Measurements from ENCODE around the gene IL31RA. TPM values are rescaled to one million over a fixed set of nuclear protein-coding genes. Genes with fewer than 3 reads are reported as not detected.

Gene IL31RA
- total and polyA plus RNA-seq, 2 of the 13 experiments (the other 11 are each of a cell fraction or from before 2014, with no cell fraction given): not detected

DNA sequence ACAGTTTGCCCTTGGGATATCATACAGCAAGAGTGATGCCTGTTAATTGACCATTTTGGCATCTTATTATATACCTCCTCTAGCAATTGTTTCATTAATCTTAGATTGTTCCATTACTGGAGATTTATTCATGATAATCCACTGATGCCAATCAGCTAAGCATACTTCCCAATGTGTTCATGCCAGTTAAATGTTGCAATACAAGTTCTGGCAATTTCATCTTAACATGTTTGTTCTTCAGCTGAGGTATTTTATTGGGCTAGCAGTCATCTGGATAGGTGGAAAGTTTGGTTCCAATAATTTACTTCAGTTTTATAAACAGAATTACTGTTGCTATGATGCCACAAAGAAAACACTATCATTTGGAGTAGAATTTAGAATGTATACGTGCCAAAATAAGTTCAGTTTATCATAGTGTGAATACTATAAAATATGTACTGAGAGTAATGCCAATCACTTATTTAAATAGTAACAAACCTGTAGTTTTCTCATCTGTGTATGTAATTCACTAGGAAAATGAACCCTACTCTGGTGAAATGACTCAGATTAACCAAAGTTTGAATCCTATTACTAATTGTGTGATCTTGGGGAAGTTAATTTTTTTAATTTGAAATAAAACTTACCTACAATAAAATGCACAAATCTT lies 27.9 kb upstream of the IL31RA start:
- ChIA-PET CTCF (ENCODE audit: low intra/inter-chr PET ratio, low total read pairs) (no interaction called here), POLR2A (no interaction called here)
- H2AFZ ChIP-seq (ENCODE audit: low read length): no peak overlapping the region
- no peak overlapping the region for H3K27ac ChIP-seq (ENCODE audit: extremely low read length, insufficient read depth, low read length)
- H3K27me3 ChIP-seq (ENCODE audit: control insufficient read depth in 1 of 2, insufficient read depth in 2 of 2, low read length in 2 of 2): no peaks in the 10 kb centered on the region
- H3K4me2 ChIP-seq (ENCODE audit: low read depth, low read length): no peak overlapping the region
- ATAC-seq (no peak), DNase-seq (ENCODE audit: low spot score) (no peak), FAIRE-seq (no peak)
- H3K9ac ChIP-seq (ENCODE audit: insufficient read depth, low read depth, low read length): no peak overlapping the region
- no TSS peak for BruUV-seq (replicated peaks)
- H3K36me3 ChIP-seq (replicated peaks in 1 of 2; ENCODE audit: control insufficient read depth in 1 of 2, insufficient read depth in 2 of 2, low read length in 2 of 2): no peaks in the 10 kb centered on the region
- no peaks in the 10 kb centered on the region for H3K4me1 ChIP-seq (ENCODE audit: insufficient read depth, low read length)
- 3% methylated on average over 1 of the region's 1 CpG for WGBS (ENCODE audit: low lambda C conversion rate)
- H3K9me3 ChIP-seq (ENCODE audit: low read length): no peaks in the 10 kb centered on the region
- no peaks in the 10 kb centered on the region for H3K79me2 ChIP-seq (ENCODE audit: insufficient read depth, low read length)
- no peaks in the 10 kb centered on the region for H4K20me1 ChIP-seq (ENCODE audit: insufficient read depth, low read length)
- in situ Hi-C loops (cut with HindIII; ENCODE audit: extremely low pct_ligation_motif_present, low pct_unique_long_range_greater_than_20kb) (no loop called here), intact Hi-C loops (cut with micrococcal nuclease; ENCODE audit: unreplicated experiment) (no loop called here)
- TF ChIP-seq CREB1 (IDR thresholded peaks at IDR 0.05): no peak
- no peak for TF ChIP-seq CREB1 (CRISPR knock-in tag; IDR thresholded peaks at IDR 0.05)
- TF ChIP-seq KLF15 (CRISPR knock-in tag; IDR thresholded peaks at IDR 0.05; ENCODE audit: borderline replicate concordance): no peak
- TF ChIP-seq, protein P1, sequence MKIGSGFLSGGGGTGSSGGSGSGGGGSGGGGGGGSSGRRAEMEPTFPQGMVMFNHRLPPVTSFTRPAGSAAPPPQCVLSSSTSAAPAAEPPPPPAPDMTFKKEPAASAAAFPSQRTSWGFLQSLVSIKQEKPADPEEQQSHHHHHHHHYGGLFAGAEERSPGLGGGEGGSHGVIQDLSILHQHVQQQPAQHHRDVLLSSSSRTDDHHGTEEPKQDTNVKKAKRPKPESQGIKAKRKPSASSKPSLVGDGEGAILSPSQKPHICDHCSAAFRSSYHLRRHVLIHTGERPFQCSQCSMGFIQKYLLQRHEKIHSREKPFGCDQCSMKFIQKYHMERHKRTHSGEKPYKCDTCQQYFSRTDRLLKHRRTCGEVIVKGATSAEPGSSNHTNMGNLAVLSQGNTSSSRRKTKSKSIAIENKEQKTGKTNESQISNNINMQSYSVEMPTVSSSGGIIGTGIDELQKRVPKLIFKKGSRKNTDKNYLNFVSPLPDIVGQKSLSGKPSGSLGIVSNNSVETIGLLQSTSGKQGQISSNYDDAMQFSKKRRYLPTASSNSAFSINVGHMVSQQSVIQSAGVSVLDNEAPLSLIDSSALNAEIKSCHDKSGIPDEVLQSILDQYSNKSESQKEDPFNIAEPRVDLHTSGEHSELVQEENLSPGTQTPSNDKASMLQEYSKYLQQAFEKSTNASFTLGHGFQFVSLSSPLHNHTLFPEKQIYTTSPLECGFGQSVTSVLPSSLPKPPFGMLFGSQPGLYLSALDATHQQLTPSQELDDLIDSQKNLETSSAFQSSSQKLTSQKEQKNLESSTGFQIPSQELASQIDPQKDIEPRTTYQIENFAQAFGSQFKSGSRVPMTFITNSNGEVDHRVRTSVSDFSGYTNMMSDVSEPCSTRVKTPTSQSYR (CRISPR knock-in tag; IDR thresholded peaks at IDR 0.05; ENCODE audit: borderline replicate concordance): no peak
- TF ChIP-seq, protein P2, sequence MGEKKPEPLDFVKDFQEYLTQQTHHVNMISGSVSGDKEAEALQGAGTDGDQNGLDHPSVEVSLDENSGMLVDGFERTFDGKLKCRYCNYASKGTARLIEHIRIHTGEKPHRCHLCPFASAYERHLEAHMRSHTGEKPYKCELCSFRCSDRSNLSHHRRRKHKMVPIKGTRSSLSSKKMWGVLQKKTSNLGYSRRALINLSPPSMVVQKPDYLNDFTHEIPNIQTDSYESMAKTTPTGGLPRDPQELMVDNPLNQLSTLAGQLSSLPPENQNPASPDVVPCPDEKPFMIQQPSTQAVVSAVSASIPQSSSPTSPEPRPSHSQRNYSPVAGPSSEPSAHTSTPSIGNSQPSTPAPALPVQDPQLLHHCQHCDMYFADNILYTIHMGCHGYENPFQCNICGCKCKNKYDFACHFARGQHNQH (CRISPR knock-in tag; IDR thresholded peaks at IDR 0.05): no peak
- no peak overlapping the region for H3K4me3 ChIP-seq (replicated peaks in 1 of 3; ENCODE audit: insufficient read depth in 1 of 3, low read depth in 2 of 3, low read length in 3 of 3)

Measured in HepG2 (cell line).